Adrenal gland (tissue), 12 donors: Measurements from ENCODE around the gene FAM162B. TPM values are rescaled to one million over a fixed set of nuclear protein-coding genes. Genes with fewer than 3 reads are reported as not detected.

Experiments
- DNase-seq, 7 donors: peaks; one replicate each; pipeline ENCODE4 v3.0.0-alpha.2; 2019 to 2020
- H3K27ac ChIP-seq, 5 donors: fragments of 200-600 bp; sonication (generic) in 4 of 5; 1 replicate in 3 of 5; 2 replicates in 2 of 5; pipeline versions ENCODE4 v1.5.1 to v1.8.0; 2016 to 2020; ENCODE audit warnings: mild to moderate bottlenecking in 1 of 5
- H3K27me3 ChIP-seq: fragments of 200-600 bp; 2 replicates; pipeline ENCODE4 v1.8.0; 2021
- H3K36me3 ChIP-seq, 2 donors: fragments of 200-600 bp; replicated peaks in 1 of 2; 1 replicate in 1 of 2; 2 replicates in 1 of 2; pipeline versions ENCODE4 v1.5.1 to v1.8.0; 2018 to 2022
- H3K4me1 ChIP-seq, 2 donors: fragments of 200-600 bp; replicated peaks in 1 of 2; 1 replicate in 1 of 2; 2 replicates in 1 of 2; pipeline versions ENCODE4 v1.5.1 to v1.8.0; 2018 to 2021
- H3K4me3 ChIP-seq, 4 donors: fragments of 200-600 bp; sonication (generic) in 3 of 4; one replicate each; pipeline ENCODE4 v1.5.1; 2016 to 2018
- H3K9me3 ChIP-seq, 3 donors: fragments of 200-600 bp; sonication (generic) in 1 of 3; replicated peaks in 1 of 3; 1 replicate in 2 of 3; 2 replicates in 1 of 3; pipeline versions ENCODE4 v1.5.1 to v1.8.0; 2016 to 2021
- CTCF ChIP-seq, 6 experiments: fragments of 450-650 bp in 4 of 6; fragments of 200-600 bp in 2 of 6; sonication (generic) in 1 of 6; IDR thresholded peaks; 1 replicate in 5 of 6; 2 replicates in 1 of 6; pipeline versions ENCODE4 v1.5.1 to v1.8.0; 2016 to 2021; ENCODE audit warnings: antibody characterized with exemption in 6 of 6, mild to moderate bottlenecking in 2 of 6, moderate library complexity in 1 of 6
- POLR2A ChIP-seq, 2 donors: fragments of 450-650 bp; IDR thresholded peaks; one replicate each; pipeline ENCODE4 v1.6.1; 2017; ENCODE audit warnings: antibody characterized with exemption in 2 of 2, mild to moderate bottlenecking in 2 of 2, moderate library complexity in 1 of 2
- WGBS, 4 donors: extraction: QIAGEN DNeasy Blood & Tissue Kit in 2 of 4; methylation state at CpG; one replicate each; pipeline versions ENCODE4 v1.1.5 to v1.1.7; 2013 to 2017; 5-methylcytosine and 5-hydroxymethylcytosine counted together
- intact Hi-C, 2 donors: fragments of 100-400 bp; cut with DNase I; formaldehyde crosslinking; loops; one replicate each; pipeline versions ENCODE4 v1.14.1 to v1.15.0; 2022 to 2023
- polyA plus RNA-seq, 3 donors: library from polyadenylated mRNA; stranded (reverse); fragments of 200-250 nt in 2 of 3; fragments of 350-450 nt in 1 of 3; fragmentation: Illumina TruSeq in 1 of 3; extraction: RNeasy Lipid Tissue Mini Kit (QIAGEN cat#74804) in 1 of 3; gene quantifications; one replicate each; pipeline ENCODE4 v1.2.3, GENCODE V29; 2013 to 2014
- total RNA-seq, 9 donors: library from RNA; depleted of rRNA in 4 of 9; stranded (reverse); fragments of >200 nt in 4 of 9; fragments of 120-200 nt in 1 of 9; fragmentation: NEBNext Ultra II Directional in 1 of 9; extraction: Animal tissue kit (Norgen Biotek cat#: 25700) in 1 of 9; gene quantifications; one replicate each; pipeline versions ENCODE4 v1.1.0 to v1.2.4, GENCODE V29; 2013 to 2023
- donor health status: healthy with polysubstance abuse.
- donor health status: Bipolar disorder and iron deficiency.
- donor health status: DM: yes; HTN: yes; CAD: no.
- donor health status: DM: no; HTN: no; CAD: no.
- donor health status: DM: no; HTN: no; CAD: no.
- donor health status: DM: yes; HTN: yes; CAD: no.

Gene FAM162B
- total and polyA plus RNA-seq, 12 donors, result 0.87 to 14.9 (median 6.3) TPM

- Histone ChIP-seq H3K36me3 (no peaks in the 10 kb centered on the region), H3K27me3 (no peaks in the 10 kb centered on the region), H3K9me3 (no peaks in the 10 kb centered on the region), H3K4me3 (no peak overlapping the region), H3K4me1 (no peaks in the 10 kb centered on the region), H3K27ac (no peak overlapping the region)
- no peak for DNase-seq
- intact Hi-C loops, result no loop called here
- TF ChIP-seq POLR2A (IDR thresholded peaks at IDR 0.05) (no peak), CTCF (IDR thresholded peaks at IDR 0.05) (no peak)
Observed at GRCh38 chr6:116799945-116800344, 34.4 kb upstream of the FAM162B start.

GRCh38 chr6:116797585-116797984, 32.1 kb upstream of the FAM162B start:
- intact Hi-C loops, result no loop called here
- H3K4me3 ChIP-seq, result no peak overlapping the region
- no peak for TF ChIP-seq POLR2A (IDR thresholded peaks at IDR 0.05)
- no peak for TF ChIP-seq CTCF (IDR thresholded peaks at IDR 0.05)
- no peaks in the 10 kb centered on the region for H3K27me3 ChIP-seq
- no peak overlapping the region for H3K27ac ChIP-seq
- H3K36me3 ChIP-seq, result no peaks in the 10 kb centered on the region
- WGBS, 4 donors, result 51 to 66% (median 62%) methylated on average over 2 of the region's 2 CpGs
- no peaks in the 10 kb centered on the region for H3K4me1 ChIP-seq
- H3K9me3 ChIP-seq, result no peaks in the 10 kb centered on the region
- no peak for DNase-seq

GRCh38 chr6:116793224-116793623, 27.7 kb upstream of the FAM162B start:
- 71 to 82% (median 74%) methylated on average over 3 of the region's 3 CpGs for WGBS, 4 donors
- no peaks in the 10 kb centered on the region for H3K27me3 ChIP-seq
- no peaks in the 10 kb centered on the region for H3K4me1 ChIP-seq
- no peak overlapping the region for H3K27ac ChIP-seq
- intact Hi-C loops, result no loop called here
- H3K36me3 ChIP-seq, result no peaks in the 10 kb centered on the region
- no peak overlapping the region for H3K4me3 ChIP-seq
- no peaks in the 10 kb centered on the region for H3K9me3 ChIP-seq
- TF ChIP-seq CTCF (IDR thresholded peaks at IDR 0.05) (no peak), POLR2A (IDR thresholded peaks at IDR 0.05) (no peak)
- no peak for DNase-seq

GRCh38 chr6:116783852-116784251, 18.3 kb upstream of the FAM162B start:
- Histone ChIP-seq H3K27ac (no peak overlapping the region), H3K36me3 (no peaks in the 10 kb centered on the region), H3K4me3 (no peak overlapping the region), H3K4me1 (no peaks in the 10 kb centered on the region), H3K9me3 (no peaks in the 10 kb centered on the region), H3K27me3 (no peaks in the 10 kb centered on the region)
- TF ChIP-seq CTCF (IDR thresholded peaks at IDR 0.05) (no peak), POLR2A (IDR thresholded peaks at IDR 0.05) (no peak)
- intact Hi-C loops, result loop anchor here (2.0 to 10.0 kb wide), 2 partner anchors 61 kb away; no protein-coding TSS in a partner anchor
- WGBS, 4 donors, result 51 to 71% (median 60%) methylated on average over 5 of the region's 5 CpGs
- no peak for DNase-seq
